ENCODE measurements around the gene UNK. TPM values are rescaled to one million over a fixed set of nuclear protein-coding genes. Genes with fewer than 3 reads are reported as not detected.
"Not testable (repeated sequence)": the region's sequence is repeated elsewhere in the genome, so short reads cannot be mapped to it uniquely, and the experiment has no call there.

UNK gene
- total RNA-seq, 2 experiments from 2014 or later = 33.7 to 36.1 TPM

DNA sequence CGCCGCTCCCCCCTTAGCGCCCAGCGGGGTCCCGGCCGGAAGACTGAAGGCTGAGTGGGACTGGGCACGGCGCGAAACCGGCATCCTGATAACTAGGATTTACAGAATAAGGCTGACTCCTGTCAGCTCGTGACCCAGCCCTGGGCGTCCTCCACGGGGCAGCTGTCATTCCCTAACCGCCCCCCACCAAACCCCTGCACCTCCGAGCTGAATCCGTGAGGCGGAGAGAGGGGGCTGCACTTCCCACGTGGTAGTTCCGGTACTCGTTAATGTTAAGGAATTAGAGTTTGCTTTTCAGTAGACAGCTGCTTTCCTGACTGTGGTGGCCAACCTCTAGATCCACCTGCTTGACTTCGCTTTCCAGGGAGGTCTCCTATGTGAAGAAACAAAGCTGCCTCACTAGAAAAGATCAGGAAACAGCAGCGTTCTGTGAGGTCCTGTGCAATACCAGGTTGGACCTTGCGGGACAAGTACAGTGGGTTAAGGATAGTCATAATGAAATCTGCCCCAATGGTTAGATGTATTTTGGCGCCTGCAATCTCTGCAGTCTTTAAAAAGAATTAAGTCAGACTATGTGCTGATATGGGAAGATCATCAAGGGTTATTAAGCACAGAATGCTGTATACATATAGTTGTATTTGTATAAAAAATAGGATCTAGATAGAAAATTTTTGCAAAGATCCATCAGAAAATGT is 71.6 kb downstream of the UNK start:
- intact Hi-C loops (cut with DNase I, micrococcal nuclease) = loop anchor here in 1 of 2 experiments (2.0 to 10.0 kb wide), 2 partner anchors 21 to 331 kb away; partner anchors contain the start of gene LLGL2
- no peaks in the 10 kb centered on the region for H3K27me3 Mint-ChIP-seq
- H3K36me3 ChIP-seq (ENCODE audit: insufficient read depth, low read length) = peaks cover 7% of the 10 kb centered on the region
- peaks cover 50% of the 10 kb centered on the region for H3K4me1 ChIP-seq (ENCODE audit: insufficient read depth, low read length)
- peak overlapping the region; percentile 82 for H3K4me3 ChIP-seq (ENCODE audit: low read length)
- DNase-seq = no peak
- peak; percentile 0 for ATAC-seq (ENCODE audit: poor library complexity)
- H3K9me3 Mint-ChIP-seq = no peaks in the 10 kb centered on the region
- ChIA-PET POLR2A (interaction anchor here (0.6 to 5.1 kb wide), 34 partner anchors 9 to 983 kb away, joined by 3 to 230 read pairs (median 7); partner anchors contain the start of genes EXOC7, FBF1, GALK1 and LLGL2), CTCF (interaction anchor here (1.0 to 3.2 kb wide), 9 partner anchors 12 to 113 kb away, joined by 3 to 33 read pairs (median 8); partner anchors contain the start of genes FBF1, GALK1, TRIM47 and TRIM65)
- peak overlapping the region; percentile 90 for H3K4me3 Mint-ChIP-seq
- H3K4me1 Mint-ChIP-seq (ENCODE audit: low read depth) = peaks cover 29% of the 10 kb centered on the region
- peak overlapping the region; percentile 87 to 90 for H3K27ac ChIP-seq (ENCODE audit: low read depth in 1 of 2, low read length in 2 of 2)
- H3K36me3 Mint-ChIP-seq (ENCODE audit: low read depth) = peaks cover 13% of the 10 kb centered on the region
- TF ChIP-seq, protein P1, sequence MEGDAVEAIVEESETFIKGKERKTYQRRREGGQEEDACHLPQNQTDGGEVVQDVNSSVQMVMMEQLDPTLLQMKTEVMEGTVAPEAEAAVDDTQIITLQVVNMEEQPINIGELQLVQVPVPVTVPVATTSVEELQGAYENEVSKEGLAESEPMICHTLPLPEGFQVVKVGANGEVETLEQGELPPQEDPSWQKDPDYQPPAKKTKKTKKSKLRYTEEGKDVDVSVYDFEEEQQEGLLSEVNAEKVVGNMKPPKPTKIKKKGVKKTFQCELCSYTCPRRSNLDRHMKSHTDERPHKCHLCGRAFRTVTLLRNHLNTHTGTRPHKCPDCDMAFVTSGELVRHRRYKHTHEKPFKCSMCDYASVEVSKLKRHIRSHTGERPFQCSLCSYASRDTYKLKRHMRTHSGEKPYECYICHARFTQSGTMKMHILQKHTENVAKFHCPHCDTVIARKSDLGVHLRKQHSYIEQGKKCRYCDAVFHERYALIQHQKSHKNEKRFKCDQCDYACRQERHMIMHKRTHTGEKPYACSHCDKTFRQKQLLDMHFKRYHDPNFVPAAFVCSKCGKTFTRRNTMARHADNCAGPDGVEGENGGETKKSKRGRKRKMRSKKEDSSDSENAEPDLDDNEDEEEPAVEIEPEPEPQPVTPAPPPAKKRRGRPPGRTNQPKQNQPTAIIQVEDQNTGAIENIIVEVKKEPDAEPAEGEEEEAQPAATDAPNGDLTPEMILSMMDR (IDR thresholded peaks at IDR 0.05) = no peak
- H3K27ac Mint-ChIP-seq = no peak overlapping the region
- H3K9me3 ChIP-seq (ENCODE audit: control insufficient read depth in 1 of 2, insufficient read depth in 1 of 2, low read length in 2 of 2) = no peaks in the 10 kb centered on the region
- no peaks in the 10 kb centered on the region for H3K27me3 ChIP-seq (ENCODE audit: control insufficient read depth in 1 of 2, insufficient read depth in 2 of 2, low read length in 2 of 2)

DNA sequence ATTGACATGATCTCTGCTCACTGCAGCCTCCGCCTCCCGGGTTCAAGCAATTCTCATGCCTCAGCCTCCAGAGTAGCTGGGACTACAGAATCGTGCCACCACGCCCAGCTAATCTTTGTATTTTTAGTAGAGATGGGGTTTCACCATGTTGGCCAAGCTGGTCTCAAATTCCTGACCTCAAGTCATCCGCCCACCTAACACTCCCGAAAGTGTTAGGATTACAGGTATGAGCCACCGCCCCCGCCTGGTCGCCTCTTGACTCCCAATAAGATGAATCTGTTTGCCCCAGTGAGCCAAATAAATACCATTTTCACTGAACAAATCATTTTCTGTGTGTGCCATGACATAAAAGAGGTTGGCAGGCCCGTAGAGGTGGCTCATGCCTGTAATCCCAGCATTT is 74.8 kb downstream of the UNK start:
- H3K36me3 Mint-ChIP-seq (ENCODE audit: low read depth); H3K27me3 ChIP-seq (ENCODE audit: control insufficient read depth in 1 of 2, insufficient read depth in 2 of 2, low read length in 2 of 2); ATAC-seq (ENCODE audit: poor library complexity); H3K27ac Mint-ChIP-seq; H3K4me3 Mint-ChIP-seq; H3K9me3 ChIP-seq (ENCODE audit: control insufficient read depth in 1 of 2, insufficient read depth in 1 of 2, low read length in 2 of 2); H3K4me3 ChIP-seq (ENCODE audit: low read length); H3K36me3 ChIP-seq (ENCODE audit: insufficient read depth, low read length); H3K9me3 Mint-ChIP-seq; DNase-seq; H3K27ac ChIP-seq (ENCODE audit: low read depth in 1 of 2, low read length in 2 of 2); H3K27me3 Mint-ChIP-seq: not testable (repeated sequence)
- H3K4me1 Mint-ChIP-seq (ENCODE audit: low read depth) = peaks cover 28% of the 10 kb centered on the region
- CTCF ChIA-PET = interaction anchor here (0.8 to 1.0 kb wide), 2 partner anchors 20 to 37 kb away, joined by 3 to 4 read pairs; partner anchors contain the start of genes TRIM47 and TRIM65
- intact Hi-C loops (cut with DNase I, micrococcal nuclease) = loop anchor here in 1 of 2 experiments (10.0 kb wide), 1 partner anchor 335 kb away; the partner anchor contains the start of gene LLGL2
- POLR2A ChIA-PET = interaction anchor here (0.8 to 1.5 kb wide), 3 partner anchors 17 to 79 kb away, joined by 5 read pairs; partner anchors contain the start of gene TRIM65
- H3K4me1 ChIP-seq (ENCODE audit: insufficient read depth, low read length) = peaks cover 53% of the 10 kb centered on the region

DNA sequence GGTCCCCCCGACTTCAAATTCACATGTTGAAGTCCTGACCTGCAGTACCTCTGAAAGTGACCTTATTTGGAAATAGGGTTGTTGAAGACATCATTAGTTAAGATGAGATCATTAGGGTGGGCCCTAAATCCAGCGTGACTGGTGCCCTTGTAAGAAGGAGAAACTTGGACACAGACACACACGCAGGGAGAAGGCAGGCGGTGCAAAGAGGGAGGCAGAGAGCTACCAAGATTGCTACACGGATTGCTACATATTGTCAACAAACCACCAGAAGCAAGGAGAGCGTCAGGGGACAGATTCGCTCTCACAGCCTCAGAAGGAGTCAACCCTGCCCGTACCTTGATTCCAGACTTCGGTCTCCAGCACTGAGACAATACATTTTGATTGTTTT is 77.3 kb downstream of the UNK start:
- no peak overlapping the region for H3K4me3 ChIP-seq (ENCODE audit: low read length)
- Mint-ChIP-seq H3K4me3 (no peak overlapping the region), H3K9me3 (no peaks in the 10 kb centered on the region), H3K36me3 (ENCODE audit: low read depth) (no peaks in the 10 kb centered on the region), H3K27ac (no peak overlapping the region), H3K27me3 (no peaks in the 10 kb centered on the region), H3K4me1 (ENCODE audit: low read depth) (peaks cover 35% of the 10 kb centered on the region)
- ChIA-PET POLR2A (interaction anchor here (1.5 to 3.0 kb wide), 3 partner anchors 11 to 17 kb away, joined by 4 to 13 read pairs (median 10); partner anchors contain the start of gene TRIM47), CTCF (interaction anchor here (1.2 to 2.5 kb wide), 4 partner anchors 11 to 83 kb away, joined by 3 to 20 read pairs (median 5); partner anchors contain the start of gene TRIM47)
- no peaks in the 10 kb centered on the region for H3K27me3 ChIP-seq (ENCODE audit: control insufficient read depth in 1 of 2, insufficient read depth in 2 of 2, low read length in 2 of 2)
- no peak for DNase-seq
- ATAC-seq (ENCODE audit: poor library complexity) = no peak
- H3K36me3 ChIP-seq (ENCODE audit: insufficient read depth, low read length) = no peaks in the 10 kb centered on the region
- H3K27ac ChIP-seq (ENCODE audit: low read depth in 1 of 2, low read length in 2 of 2) = no peak overlapping the region
- intact Hi-C loops (cut with DNase I, micrococcal nuclease) = no loop called here
- peaks cover 51% of the 10 kb centered on the region for H3K4me1 ChIP-seq (ENCODE audit: insufficient read depth, low read length)
- no peaks in the 10 kb centered on the region for H3K9me3 ChIP-seq (ENCODE audit: control insufficient read depth in 1 of 2, insufficient read depth in 1 of 2, low read length in 2 of 2)
- TF ChIP-seq, protein P1 (IDR thresholded peaks at IDR 0.05) = no peak

Data from CD4-positive, alpha-beta T cell (primary cell).